OCI-LY3 (cell line): Measurements from ENCODE around the gene PSMA1.
"Not testable (repeated sequence)": the region's sequence is repeated elsewhere in the genome, so short reads cannot be mapped to it uniquely, and the experiment has no call there.

Source experiments
- H2AFZ ChIP-seq: fragments of 200-600, 300-600 bp; shearing (Covaris generic); 2 replicates; pipeline ENCODE4 v1.6.0; 2014; ENCODE audit warnings: antibody characterized with exemption, low read depth, low read length
- H3K27ac ChIP-seq: fragments of 200-600, 300-600 bp; sonication (generic); 2 replicates; pipeline ENCODE4 v1.5.1; 2014; ENCODE audit warnings: mild to moderate bottlenecking, low read length, moderate library complexity, mixed read lengths
- H3K27me3 ChIP-seq: fragments of 200-600, 300-600 bp; sonication (generic); 2 replicates; pipeline ENCODE4 v1.6.1; 2014; ENCODE audit warnings: low read depth, low read length, mixed read lengths
- H3K36me3 ChIP-seq: fragments of 200-600, 300-600 bp; sonication (generic); replicated peaks from 2 replicates; pipeline ENCODE3; 2014; ENCODE audit warnings: low read depth, low read length, mixed read lengths
- H3K4me1 ChIP-seq: fragments of 300-600, 200-600 bp; sonication (generic); 2 replicates; pipeline ENCODE4 v1.6.1; 2014; ENCODE audit warnings: low read length, mixed read lengths
- H3K4me2 ChIP-seq: fragments of 200-600, 300-600 bp; sonication (generic); 2 replicates; pipeline ENCODE4 v1.6.1; 2014; ENCODE audit warnings: low read length, mixed read lengths
- H3K4me3 ChIP-seq: fragments of 300-600, 200-600 bp; sonication (generic); 2 replicates; pipeline ENCODE4 v1.5.1; 2014; ENCODE audit warnings: antibody characterized with exemption, mild to moderate bottlenecking, low read length, moderate library complexity
- H3K79me2 ChIP-seq: fragments of 300-600, 200-600 bp; shearing (Covaris generic); 2 replicates; pipeline ENCODE4 v1.6.1; 2014; ENCODE audit warnings: mild to moderate bottlenecking, low read length, mixed read lengths
- H3K9ac ChIP-seq: fragments of 300-600, 200-600 bp; shearing (Covaris generic); 2 replicates; pipeline ENCODE4 v1.6.0; 2014; ENCODE audit warnings: mild to moderate bottlenecking, low read length, moderate library complexity
- H3K9me3 ChIP-seq: fragments of 200-600, 300-600 bp; shearing (Covaris generic); 2 replicates; pipeline ENCODE4 v1.6.1; 2014; ENCODE audit warnings: low read length, mixed read lengths; ENCODE audit not compliant: insufficient read depth
- H4K20me1 ChIP-seq: fragments of 200-600, 300-600 bp; sonication (generic); 2 replicates; pipeline ENCODE4 v1.6.1; 2016; ENCODE audit warnings: low read length, mixed read lengths; ENCODE audit not compliant: insufficient read depth
- EZH2phosphoT487 ChIP-seq: fragments of 200-600 bp; shearing (Covaris generic); IDR thresholded peaks from 2 replicates; pipeline ENCODE4 v1.6.1; 2018; ENCODE audit warnings: antibody characterized with exemption, mixed run types, low read depth
- TF ChIP-seq, protein P1 (sequence below): fragments of 200-600, 300-600 bp; sonication (generic); IDR thresholded peaks from 2 replicates; pipeline ENCODE4 v1.5.1; 2014; ENCODE audit warnings: antibody characterized with exemption, low read length, low read depth

The PSMA1 gene

DNA sequence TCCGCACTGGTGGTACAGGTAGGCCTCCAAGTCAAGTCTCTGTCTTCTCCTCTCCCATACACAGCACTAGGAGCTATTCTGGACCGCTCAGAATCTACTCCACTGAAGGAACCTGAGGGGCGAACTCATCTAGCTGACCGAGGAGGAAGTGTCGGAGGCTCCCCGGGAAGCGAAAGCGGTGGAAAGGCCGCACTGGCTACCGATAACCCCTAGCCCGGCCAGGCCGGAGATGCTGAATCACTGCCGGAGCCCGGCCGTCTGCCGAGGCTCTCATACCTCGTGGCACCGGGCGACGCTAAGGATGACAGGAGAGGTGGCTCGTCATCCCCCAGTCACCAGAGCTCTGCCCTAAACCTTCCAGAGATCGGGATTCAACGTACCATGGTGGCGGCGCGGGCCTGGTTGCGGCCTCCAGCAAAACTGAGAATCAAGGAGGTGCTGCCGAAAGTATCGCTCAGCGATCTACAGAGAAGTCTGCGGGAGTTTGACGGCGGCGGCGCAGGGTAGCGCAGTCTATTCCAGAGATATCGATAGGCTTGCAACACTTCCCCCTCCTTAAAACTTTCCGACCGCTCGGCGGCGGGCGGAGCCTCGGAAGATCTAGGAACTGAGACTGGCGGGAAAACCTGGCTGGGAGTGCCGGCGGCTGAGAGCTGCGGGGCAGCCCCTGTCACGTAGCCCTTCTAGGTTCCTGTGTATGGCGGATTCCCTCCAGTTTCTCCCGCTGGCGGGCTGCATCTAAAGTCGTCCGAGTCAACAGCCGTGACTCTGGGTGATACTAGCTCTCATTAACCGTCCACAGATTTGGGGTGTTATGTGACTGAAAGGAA is at the start of gene PSMA1:
Gene PSMA1 (minus strand): TSS at position 470 of the 830 bp plus-strand sequence. CDS start 87 bp downstream, at position 383.
- Histone ChIP-seq H2AFZ (peak within 1 kb of the TSS; percentile 89), H3K4me3 (peak within 1 kb of the TSS; percentile 94), H3K9me3 (no peaks in the 10 kb centered on the region), H4K20me1 (no peaks in the 10 kb centered on the region), H3K79me2 (peaks cover 41% of the 10 kb centered on the region), H3K4me2 (peak within 1 kb of the TSS; percentile 93), H3K36me3 (peaks cover 14% of the 10 kb centered on the region), H3K27ac (peak within 1 kb of the TSS; percentile 72), H3K27me3 (no peaks in the 10 kb centered on the region), H3K9ac (peak within 1 kb of the TSS; percentile 95), H3K4me1 (peaks cover 11% of the 10 kb centered on the region)
- TF ChIP-seq EZH2phosphoT487: no peak
- TF ChIP-seq, protein P1, sequence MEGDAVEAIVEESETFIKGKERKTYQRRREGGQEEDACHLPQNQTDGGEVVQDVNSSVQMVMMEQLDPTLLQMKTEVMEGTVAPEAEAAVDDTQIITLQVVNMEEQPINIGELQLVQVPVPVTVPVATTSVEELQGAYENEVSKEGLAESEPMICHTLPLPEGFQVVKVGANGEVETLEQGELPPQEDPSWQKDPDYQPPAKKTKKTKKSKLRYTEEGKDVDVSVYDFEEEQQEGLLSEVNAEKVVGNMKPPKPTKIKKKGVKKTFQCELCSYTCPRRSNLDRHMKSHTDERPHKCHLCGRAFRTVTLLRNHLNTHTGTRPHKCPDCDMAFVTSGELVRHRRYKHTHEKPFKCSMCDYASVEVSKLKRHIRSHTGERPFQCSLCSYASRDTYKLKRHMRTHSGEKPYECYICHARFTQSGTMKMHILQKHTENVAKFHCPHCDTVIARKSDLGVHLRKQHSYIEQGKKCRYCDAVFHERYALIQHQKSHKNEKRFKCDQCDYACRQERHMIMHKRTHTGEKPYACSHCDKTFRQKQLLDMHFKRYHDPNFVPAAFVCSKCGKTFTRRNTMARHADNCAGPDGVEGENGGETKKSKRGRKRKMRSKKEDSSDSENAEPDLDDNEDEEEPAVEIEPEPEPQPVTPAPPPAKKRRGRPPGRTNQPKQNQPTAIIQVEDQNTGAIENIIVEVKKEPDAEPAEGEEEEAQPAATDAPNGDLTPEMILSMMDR: no peak

DNA sequence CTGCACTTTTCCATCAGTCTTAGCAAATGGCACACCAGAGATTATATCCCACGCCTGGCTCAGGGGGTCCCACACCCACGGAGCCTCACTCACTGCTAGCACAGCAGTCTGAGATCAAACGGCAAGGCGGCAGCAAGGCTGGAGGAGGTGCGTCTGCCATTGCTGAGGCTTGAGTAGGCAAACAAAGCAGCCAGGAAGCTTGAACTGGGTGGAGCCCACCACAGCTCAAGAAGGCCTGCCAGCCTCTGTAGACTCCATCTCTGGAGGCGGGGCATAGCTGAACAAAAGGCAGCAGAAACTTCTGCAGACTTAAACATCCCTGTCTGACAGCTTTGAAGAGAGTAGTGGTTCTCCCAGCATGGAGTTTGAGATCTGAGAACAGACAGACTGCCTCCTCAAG is 49.3 kb upstream of the PSMA1 start:
- H3K4me1 ChIP-seq: peaks cover 10% of the 10 kb centered on the region
- not testable (repeated sequence) for H3K9ac ChIP-seq, H3K27me3 ChIP-seq, H3K27ac ChIP-seq, H3K36me3 ChIP-seq, H2AFZ ChIP-seq, H3K4me3 ChIP-seq, H3K9me3 ChIP-seq, H3K4me2 ChIP-seq, H3K79me2 ChIP-seq, H4K20me1 ChIP-seq

DNA sequence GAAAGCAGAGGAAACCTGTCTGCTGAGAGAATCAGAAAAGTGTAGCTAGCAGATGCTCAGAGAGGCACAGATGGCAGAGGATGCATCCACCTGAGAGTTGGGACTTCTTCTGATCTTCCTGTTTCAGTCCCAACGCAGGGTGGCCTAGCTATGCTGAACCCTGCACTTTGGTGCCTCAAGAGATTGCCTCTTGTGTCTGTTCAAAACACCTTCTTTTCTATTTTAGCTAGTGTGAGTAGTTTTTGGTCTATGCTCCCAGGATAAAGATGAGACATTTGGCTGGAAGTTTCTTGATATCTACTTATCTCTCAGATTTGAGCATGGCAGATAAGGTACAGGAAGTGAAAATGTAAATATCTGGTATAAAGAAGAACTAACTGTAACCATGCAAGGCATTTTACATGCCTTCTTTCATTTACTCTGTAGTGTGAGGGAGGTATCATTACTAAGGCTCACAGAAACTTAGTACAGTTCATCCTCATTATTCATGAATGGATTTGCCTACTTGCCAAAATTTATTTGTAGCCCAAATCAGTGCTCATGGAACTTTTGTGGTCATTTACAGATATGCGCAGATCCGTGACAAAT is 47.0 kb upstream of the PSMA1 start:
- no peaks in the 10 kb centered on the region for H4K20me1 ChIP-seq
- H3K4me3 ChIP-seq: no peak overlapping the region
- peaks cover 10% of the 10 kb centered on the region for H3K4me1 ChIP-seq
- no peak overlapping the region for H2AFZ ChIP-seq
- no peaks in the 10 kb centered on the region for H3K79me2 ChIP-seq
- no peaks in the 10 kb centered on the region for H3K9me3 ChIP-seq
- no peaks in the 10 kb centered on the region for H3K36me3 ChIP-seq
- no peak overlapping the region for H3K4me2 ChIP-seq
- no peak overlapping the region for H3K27ac ChIP-seq
- H3K9ac ChIP-seq: no peak overlapping the region
- H3K27me3 ChIP-seq: no peaks in the 10 kb centered on the region
- TF ChIP-seq, protein P1: no peak
- no peak for TF ChIP-seq EZH2phosphoT487

- no peak overlapping the region for H3K9ac ChIP-seq
- H2AFZ ChIP-seq: no peak overlapping the region
- no peaks in the 10 kb centered on the region for H3K9me3 ChIP-seq
- peaks cover 10% of the 10 kb centered on the region for H3K4me1 ChIP-seq
- H3K4me3 ChIP-seq: no peak overlapping the region
- no peaks in the 10 kb centered on the region for H3K36me3 ChIP-seq
- no peaks in the 10 kb centered on the region for H3K79me2 ChIP-seq
- no peaks in the 10 kb centered on the region for H4K20me1 ChIP-seq
- H3K4me2 ChIP-seq: no peak overlapping the region
- H3K27ac ChIP-seq: no peak overlapping the region
- TF ChIP-seq, protein P1: no peak
- no peak for TF ChIP-seq EZH2phosphoT487
- no peaks in the 10 kb centered on the region for H3K27me3 ChIP-seq
Measured at GRCh38 chr11:14566331-14567063, 46.3 kb upstream of the PSMA1 start.
